Measurements from ENCODE around the gene POU2F3. TPM values are rescaled to one million over a fixed set of nuclear protein-coding genes. Genes with fewer than 3 reads are reported as not detected.

Gene POU2F3
- total RNA-seq, 1 donor from 2014 or later: under 0.01 TPM

DNA sequence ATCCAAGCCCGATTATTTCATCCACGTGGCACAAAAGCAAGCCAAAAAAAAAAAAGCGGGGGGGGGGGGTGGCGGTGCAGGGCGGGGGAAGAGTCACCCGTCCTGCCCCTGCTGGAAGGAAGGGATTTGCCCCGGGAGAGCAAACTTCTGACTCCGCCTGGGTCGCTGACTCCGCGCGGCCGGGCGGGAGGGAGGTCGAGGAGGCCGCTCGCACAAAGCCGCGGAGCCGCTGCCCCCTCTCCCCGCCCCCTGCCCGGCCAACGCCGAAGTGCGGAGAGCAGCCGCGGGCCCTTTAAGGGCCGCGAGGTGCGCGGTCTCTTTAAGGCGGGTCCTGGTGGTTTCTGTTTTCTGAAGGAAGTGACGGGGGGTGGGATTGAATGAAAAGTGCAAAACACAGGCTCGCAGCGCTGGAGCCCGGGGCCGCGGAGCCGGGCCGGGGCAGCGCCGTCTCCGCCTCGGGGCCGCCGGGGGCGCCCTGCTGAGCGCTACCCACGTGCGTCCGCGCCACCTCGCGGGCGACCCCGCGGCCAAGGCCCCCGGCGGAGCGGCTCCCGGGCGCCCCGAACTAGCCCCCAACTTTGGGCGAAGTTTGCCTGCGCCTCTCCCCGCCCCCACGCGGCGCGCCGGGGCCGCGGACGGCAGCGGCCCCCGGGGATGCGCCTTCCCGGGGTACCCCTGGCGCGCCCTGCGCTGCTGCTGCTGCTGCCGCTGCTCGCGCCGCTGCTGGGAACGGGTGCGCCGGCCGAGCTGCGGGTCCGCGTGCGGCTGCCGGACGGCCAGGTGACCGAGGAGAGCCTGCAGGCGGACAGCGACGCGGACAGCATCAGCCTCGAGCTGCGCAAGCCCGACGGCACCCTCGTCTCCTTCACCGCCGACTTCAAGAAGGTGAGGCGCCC, 29.1 kb upstream of the POU2F3 start, which contains the start of gene OAF:
OAF (plus strand) TSS at position 407 of the 896 bp plus-strand sequence; CDS start at position 655, 248 bp downstream.
- DNase-seq: peak; percentile 85

DNA sequence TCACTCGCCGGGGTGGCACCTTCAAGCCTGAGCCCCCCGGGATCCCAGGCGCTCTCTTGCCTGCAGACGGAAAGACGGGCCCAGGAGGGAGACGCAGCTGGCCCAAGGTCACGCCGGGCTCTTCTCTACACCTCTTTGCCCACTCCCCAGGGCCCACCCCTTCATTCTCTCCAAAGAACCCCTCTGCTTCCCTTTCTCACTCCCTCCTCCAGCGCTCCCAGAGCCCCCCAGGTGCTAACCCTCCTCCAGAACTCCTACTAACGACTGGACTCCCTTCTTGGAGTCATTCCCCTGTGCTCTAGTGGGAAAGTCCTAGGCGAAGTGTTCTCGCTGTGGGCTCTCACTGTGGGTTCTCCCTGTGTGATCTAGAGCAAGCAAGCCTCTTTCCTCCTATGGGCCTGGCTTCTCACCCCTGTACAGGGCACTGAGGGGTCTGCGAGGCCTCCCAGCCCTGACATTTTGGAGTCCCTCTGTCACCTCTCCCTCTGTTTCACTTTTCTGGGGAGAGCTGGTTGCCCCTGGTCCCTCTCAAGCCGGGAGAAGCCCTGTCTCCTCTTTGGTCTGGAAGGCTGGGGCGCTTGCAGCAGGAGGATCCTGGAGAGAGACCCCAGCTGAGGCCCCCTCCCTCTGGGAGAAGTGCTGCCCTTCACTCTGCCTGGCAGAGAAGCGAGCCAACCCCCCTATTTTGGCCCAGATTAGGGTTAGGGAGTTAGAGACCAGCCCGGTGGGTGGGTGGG, 28.2 kb upstream of the POU2F3 start:
- DNase-seq: peak; percentile 39

DNA sequence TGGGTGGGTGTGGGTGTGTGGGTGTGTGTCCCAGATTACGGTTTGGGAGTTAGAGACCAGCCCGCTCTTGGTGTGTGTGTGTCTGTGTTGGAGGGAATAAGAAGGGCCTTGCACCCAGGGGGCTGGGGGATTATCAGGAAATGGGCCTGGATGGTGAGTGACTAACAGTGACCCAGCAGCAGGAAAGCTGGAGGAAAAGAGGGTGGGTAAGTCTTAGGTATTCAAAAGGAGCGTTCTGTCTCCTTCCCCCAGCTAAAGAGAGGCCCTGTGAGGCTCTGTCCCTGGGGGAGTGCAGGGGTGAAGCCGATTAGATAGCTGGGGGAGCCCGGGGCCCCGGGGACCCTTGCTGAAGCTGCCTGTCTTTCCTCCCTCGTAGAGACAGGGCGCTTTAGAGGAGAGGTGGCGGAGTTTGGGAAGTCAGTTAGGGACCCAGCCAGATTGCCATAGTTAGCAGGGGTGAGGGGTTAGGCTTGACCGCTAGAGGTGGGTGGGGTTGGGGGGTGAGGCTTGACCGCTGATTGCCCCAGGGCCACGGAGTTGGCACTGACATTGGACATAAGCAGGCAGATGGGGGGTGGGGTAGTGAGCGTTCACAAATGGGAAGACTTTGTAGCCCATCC, 27.6 kb upstream of the POU2F3 start:
- DNase-seq: peak; percentile 34

DNA sequence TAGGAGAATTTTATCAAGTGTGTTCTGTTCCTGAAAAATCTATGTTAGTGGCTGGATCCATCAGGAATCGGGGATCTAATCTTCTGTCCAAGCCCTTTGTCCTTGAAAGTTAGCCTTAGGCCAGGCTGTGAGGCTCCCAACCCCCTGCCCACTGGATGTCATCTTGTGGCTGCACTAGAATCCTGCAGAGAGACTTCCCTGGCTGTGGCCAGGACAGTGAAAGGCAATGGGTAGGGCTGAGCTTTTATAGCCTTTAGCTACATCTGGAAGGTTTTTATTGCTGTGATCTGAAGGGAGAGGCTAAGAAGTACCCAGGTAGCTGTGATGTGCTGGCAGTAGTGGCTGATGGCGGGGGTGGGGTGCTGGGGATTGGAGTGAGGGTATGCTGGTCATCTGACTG, 27.0 kb upstream of the POU2F3 start:
- no peak for DNase-seq

DNA sequence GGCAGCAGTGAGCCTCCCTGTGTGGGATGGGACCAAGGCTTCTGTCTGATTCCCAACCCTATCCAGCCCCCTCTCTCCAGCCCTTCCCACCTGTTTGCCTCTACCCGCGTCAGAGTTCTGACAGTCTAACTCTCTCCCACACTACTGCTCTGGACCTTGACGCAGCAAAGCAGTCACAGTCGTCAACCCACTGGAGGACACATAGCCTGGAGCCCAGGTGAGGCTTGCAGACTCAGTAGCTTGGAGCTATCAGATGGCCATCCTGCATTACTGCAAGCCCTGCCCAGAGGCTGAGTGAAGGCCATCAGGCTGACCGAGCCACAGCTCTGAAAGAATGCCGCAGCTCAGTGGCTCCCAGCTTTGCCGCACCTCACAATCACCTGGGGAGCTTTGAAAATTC, 25.4 kb upstream of the POU2F3 start:
- no peak for DNase-seq

DNA sequence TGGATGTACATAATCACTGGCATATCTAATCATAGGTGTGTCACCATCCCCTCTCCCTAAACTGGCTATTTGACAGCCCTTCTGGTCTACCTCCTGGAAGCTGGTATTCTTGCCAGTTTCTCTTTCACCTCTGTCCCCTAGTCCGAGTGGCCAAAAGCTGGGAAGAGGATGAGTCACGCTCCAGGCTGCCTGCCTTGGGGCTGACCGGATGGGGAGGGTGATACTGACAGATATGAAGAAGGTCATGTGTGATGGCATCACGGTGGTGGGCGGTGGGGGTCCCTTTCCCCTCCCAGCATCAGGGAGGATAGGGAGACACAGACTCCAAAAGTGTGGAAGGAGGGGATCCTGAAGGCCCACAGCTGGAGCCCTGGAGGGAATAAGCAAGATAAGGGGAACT, 24.3 kb upstream of the POU2F3 start:
- DNase-seq: peak; percentile 68

DNA sequence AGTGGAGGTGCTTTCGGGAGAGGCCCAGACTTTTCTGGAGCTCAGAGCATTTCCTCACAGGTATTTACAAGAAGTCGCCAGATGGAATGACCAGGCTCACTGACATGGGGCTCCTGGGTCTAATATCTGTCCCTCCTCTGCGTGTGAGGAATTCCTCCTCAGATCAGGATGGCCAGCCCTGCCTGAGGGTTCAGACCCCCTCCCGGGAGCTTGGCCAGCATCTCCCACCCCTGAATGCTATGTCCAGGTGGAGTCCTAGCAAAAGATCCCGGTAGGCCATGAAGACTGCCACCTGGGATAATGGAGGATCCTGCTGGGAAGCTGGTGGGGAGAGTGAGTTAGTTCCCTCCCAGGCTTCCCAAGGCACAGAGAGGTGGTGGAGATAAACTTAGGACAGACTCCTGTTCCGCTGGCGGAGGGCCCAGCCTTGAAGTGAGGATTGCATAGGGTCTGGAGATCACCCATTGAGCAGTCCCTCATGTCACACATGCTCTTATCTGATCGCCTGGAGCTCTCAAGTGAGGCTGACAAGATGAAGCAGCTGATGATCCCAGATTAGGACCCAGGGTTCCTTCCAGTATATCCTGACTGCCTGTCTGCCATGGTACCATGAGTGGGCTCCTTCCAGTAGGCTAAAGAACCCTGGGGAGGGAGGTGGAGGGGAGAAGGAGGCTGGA, 23.4 kb upstream of the POU2F3 start:
- DNase-seq: no peak

DNA sequence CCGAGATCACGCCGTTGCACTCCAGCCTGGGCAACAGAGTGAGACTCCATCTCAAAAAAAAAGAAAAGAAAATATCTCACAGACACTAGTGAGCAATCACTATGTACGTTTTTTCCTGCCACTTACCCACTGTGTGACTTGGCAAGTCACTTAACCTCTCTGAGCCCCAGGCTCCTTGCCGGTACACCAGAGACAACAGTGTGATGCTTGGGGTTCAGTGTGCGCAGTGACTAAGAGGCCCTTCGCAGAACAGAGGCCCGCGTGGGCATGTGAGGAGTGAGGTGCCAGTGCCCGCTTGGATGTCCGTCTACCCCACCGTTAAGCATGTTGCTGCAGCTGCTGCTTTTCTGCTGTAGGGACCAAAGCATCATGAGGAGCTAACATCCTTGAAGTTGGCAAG, 22.4 kb upstream of the POU2F3 start:
- no peak for DNase-seq

DNA sequence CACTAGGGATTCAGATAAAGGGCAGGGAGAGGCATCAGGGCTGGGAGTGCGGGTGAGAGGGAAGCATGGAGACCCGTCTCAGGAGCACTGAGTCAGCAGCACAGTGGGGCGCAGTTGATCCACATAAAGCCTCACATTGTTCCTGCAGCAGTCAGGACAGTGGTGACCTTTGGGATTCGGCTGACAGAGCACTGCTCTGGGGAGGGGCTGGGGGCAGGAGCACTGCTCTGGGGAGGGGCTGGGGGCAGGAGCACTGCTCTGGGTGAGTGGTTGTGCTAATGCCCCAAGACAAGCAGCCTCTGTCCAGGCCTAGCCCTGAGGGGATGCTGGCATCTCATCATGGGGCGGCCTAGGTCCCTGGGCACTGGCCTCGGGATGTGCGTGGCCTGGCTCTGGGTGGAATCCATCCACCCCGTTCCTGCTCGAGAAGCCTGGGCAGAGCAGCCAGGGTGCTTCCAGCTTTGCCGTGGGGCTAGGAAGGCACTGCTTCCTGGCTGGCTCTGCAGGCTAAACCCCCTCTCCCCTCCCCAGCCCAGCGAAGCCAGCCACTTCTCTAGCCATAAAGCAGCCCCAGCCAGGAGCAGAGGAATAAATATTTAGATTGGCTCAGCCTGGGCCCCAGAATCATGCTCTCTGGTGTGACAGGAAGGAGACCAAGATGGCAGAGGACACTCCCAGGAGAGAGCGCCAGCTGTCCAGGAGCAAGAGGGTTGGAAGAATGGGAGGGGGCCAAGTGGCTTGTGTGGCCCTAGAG, 21.8 kb upstream of the POU2F3 start:
- no peak for DNase-seq

DNA sequence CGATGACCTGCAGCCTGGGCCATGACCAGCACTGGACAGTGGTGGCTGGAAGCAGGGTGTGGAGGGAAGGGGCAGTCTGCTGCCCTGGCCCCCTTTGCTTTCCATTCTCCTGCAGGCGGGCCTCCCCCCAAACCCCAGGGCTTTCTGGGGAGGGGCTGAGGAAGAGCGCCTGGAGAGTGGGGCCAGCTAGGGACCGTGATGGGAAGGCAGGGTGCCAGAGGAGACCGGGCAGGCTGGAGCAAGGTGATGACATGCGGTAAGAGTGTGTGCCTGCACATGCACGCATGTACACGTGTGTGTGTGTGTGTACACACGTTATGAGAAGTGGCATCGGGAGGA, 21.3 kb upstream of the POU2F3 start:
- no peak for DNase-seq

DNA sequence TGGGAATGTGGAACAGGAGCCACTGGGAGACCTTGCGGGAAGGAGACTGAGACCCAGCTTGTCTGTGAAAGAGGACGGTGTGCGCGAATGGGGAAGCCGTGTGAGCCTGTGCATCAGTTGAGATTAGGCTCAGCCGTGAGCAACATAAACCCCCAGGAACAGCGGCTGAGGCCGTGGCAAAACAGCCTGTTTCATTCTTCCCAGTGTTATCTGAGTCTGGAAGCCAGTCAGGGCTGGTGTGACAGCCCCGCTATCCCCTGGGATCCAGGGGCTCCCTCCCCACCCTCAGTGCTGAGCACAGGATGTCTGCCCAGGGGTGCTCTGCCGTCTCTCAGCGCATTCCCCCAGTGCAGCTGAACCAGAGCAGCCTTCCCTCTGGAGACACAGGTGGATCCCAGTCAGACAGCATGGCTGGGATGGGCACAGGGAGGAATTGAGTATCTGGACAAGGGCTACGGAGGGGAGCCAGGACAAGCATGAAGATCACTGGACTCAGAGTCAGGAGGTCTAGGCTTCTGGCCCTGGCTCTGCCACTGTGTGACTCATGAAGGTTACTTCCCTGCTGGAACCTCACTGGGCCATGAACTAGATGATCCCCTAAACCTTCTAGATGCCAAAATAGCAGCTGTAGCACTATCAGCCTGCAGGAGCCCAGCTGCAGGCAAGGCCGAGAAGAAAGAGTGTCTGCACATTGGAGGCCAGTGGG, 20.6 kb upstream of the POU2F3 start:
- no peak for DNase-seq

DNA sequence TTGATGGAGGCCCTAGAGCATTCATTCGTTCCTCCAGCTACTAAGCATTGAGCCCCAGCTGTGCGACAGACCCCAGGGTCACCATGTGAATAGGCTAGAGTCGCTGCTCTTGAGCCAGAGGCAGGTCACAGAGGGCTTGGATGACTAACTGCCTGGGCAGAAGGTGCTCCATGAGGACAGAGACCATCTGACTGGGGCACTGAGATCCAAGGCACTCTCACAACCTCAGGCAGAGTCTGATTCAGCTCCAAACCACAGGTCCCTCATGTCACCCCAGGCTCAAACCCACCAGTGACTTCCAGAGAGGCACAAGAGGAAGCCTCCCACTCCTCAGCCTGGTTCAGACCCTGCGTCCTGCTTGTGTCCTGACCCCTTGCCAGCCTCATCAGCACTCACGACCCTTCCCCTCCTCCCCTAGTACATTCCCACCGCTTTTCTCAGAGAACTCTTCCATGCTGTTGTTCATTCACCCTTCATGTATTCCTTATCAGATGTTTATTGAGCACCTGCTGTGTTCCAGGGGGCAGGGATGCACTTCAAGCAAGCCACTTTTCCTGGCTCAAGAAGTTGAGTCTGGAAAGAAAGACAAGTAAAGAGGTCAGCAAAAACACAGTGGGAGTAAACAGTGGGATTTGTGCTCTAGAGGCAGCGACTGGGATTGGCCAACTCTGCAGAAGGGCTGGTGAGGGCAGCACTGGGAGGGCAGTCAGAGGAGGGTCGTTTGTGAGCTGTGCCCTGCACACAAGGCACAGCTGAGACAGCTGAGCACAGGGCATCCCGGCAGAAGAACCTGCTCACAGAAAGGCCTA, 19.8 kb upstream of the POU2F3 start:
- DNase-seq: no peak

DNA sequence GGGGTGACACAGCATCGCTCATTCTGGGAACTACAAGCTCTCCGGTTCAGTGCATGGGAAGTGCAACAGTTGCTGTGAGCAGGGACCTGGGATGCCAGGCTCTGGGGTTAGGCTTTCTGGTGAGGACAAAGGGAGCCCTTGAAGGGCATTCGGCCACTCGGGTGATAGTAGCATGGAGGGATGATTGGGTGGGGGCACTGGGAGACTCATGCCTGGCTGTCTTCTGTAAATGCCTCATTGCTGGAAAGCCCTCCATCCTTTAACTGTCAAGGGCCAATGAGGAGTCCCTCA, 19.2 kb upstream of the POU2F3 start:
- DNase-seq: no peak

DNA sequence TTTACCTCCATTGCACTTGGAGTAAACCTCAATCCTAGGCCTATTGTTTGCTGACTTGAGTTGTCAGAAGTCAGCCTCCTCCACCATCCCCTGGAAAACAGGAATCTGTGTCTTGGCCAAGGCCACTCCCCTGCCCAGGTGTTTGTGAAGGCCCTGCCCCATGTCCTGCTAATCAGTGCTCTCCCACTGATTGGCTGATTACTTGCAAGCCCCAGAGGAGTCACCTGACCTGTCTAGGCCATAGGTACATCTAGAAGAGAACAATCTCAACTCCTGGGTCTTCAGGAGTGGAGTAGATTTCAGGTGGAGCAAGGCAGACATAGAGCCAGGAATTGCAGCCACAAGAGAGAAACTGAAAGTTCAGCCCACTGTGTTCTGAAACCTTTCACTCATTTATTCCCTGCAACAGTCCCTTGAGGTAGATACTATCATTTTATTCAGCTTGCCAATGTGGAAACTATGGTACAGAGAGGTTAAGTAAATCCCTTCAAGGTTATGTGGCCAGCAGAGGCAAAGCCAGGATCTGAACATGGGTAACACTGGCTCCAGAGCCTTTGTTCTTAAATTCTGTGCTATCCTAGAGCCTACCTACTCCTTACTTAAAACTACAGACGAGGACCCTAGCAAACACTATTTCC, 18.7 kb upstream of the POU2F3 start:
- DNase-seq: no peak

DNA sequence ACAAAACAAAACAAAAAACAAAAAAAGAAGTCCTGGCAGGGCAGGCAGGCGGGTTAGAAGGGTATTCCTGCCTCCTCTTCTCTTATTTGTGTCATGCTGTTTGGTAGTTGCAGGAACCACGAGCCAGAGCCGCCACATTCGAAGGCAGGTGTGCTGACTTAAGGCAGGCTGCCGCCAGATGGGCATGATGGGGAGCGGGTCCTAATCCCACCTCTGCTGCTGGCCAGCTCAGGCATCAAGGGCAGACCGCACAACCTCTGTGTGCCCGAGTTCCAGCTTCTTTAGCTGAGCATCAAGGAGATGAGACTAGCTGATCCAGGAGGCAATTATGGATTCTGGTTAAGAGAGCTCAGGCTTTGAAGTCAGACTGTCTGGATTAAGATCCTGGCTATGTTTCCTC, 17.0 kb upstream of the POU2F3 start:
- no peak for DNase-seq

DNA sequence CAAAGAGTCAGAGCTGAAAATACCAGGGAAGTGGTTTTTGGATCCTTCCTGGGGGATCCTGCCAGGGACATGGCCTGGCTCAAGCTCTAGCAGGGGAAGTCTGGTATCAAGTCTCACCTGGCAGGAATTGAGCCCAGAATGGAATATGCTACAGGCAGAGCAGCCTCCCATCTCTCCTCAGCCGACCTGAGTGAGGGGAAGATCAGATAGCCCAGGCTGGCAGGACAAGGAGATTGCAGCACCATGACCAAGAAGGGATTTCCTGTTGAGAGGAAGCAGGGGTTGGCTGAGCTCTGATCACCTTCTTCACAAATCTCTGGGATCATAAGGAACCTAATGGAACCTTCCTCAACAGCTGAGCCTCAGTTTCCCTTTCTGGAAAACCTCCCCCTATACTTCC, 16.1 kb upstream of the POU2F3 start:
- DNase-seq: no peak

DNA sequence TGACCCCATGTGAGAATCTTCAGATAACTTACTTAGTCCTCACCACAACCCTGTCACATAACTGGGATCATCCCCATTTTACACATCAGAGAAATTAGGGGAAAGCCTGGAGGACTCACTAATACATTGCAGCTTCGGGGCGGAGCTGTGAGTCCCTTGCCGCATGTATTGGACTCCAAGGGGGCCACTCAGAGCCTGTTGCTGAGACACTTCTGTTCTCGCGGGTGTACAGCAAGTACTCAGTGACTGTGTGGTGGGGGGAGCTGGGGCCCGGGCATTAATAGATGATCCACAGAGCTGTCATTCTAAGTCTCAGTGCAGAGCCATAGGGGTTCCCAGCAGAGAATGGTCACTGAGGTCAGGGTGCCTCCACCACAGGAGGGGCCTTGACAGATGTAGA, 15.6 kb upstream of the POU2F3 start:
- no peak for DNase-seq

DNA sequence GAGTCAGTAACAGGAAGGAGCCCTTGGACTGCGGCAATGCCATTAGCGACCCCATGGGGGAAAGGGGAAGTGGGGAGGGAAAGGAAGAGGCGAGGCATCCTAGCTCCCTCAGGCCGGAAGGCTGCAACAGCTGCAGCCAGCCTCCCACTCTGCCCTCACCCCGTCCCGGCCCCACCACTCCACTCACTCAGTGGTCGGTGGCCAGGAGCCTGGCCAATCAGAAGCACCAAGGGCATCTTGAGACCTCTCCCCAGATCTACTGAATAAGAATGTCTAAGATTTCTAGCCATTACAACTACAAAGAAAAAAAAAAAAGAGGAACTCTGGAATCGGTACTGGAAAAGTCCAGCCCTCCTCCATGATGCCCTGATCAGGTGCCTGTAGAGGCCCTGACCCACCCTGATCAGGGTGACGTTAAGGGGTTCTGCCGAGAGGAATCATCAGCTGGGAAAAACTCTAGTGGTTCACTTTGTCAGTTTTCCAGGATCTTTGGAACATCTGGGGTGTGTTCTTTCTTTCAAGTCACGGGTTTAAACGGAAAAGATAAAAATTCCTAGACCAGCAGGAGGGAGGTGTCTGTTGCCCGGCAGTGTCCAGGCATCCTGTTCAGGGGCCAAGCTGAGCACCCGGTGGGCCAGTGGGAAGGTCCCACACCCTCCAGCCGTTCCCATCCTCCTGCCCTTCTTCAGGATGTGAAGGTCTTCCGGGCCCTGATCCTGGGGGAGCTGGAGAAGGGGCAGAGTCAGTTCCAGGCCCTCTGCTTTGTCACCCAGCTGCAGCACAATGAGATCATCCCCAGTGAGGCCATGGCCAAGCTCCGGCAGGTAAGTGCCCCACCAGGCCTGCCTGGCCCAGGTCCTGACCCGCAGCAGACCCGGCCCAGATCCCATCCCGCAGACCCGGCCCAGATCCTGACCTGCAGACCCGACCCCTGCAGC, 14.7 kb upstream of the POU2F3 start:
- DNase-seq: peak; percentile 51

DNA sequence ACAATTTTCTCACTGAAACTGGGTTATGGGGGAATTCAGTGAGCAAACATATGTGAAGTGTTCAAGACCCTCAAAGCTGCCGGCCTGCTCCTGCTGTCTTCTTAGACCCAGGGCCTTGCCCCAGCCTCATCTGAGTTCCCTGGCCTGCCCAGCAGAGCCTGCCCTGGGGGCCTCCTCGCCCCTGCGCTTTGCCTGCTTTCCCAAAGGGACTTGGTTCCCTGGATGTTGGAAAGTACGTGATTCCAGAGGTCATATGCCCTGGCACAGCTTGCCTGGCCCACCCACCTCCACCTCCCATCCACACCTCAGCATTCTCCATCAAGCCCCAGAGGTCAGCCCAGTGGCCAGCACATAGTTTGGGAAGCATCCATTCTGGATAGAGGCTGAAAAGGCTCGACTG, 13.7 kb upstream of the POU2F3 start:
- no peak for DNase-seq
